Mesendoderm (in vitro differentiated cells): Measurements from ENCODE around the gene LAMA3.

Source experiments
- DNase-seq: peaks from one replicate; pipeline ENCODE4 v3.0.0; 2013
- H2AK5ac ChIP-seq: 2 replicates; pipeline ENCODE4 v1.6.1; 2013; ENCODE audit warnings: low read length, inconsistent platforms
- H2BK120ac ChIP-seq: 2 replicates; pipeline ENCODE4 v1.6.1; 2013; ENCODE audit warnings: low read depth, mild to moderate bottlenecking, low read length, moderate library complexity, mixed read lengths
- H2BK15ac ChIP-seq: replicated peaks from 2 replicates; pipeline ENCODE4 v1.6.1; 2013; ENCODE audit warnings: low read depth, mild to moderate bottlenecking, moderate library complexity
- H2BK5ac ChIP-seq: 2 replicates; pipeline ENCODE4 v1.6.1; 2013; ENCODE audit warnings: low read length, inconsistent platforms
- H3K18ac ChIP-seq: 2 replicates; pipeline ENCODE4 v1.6.1; 2013; ENCODE audit warnings: mild to moderate bottlenecking, low read length, mixed read lengths
- H3K23ac ChIP-seq: one replicate; pipeline ENCODE4 v1.6.1; 2013; ENCODE audit warnings: low read length
- H3K27ac ChIP-seq: 2 replicates; pipeline ENCODE4 v1.5.1; 2013; ENCODE audit warnings: low read depth, mild to moderate bottlenecking, inconsistent platforms, low read length, moderate library complexity
- H3K27me3 ChIP-seq: 2 replicates; pipeline ENCODE4 v1.6.1; 2013; ENCODE audit warnings: low read length, control low read depth, mild to moderate bottlenecking, inconsistent platforms; ENCODE audit not compliant: insufficient read depth, poor library complexity
- H3K36me3 ChIP-seq: 2 replicates; pipeline ENCODE4 v1.6.1; 2013; ENCODE audit warnings: low read length, inconsistent platforms; ENCODE audit not compliant: control insufficient read depth, insufficient read depth
- H3K4ac ChIP-seq: one replicate; pipeline ENCODE4 v1.6.1; 2013; ENCODE audit warnings: low read depth, mild to moderate bottlenecking, low read length, moderate library complexity
- H3K4me1 ChIP-seq: 2 replicates; pipeline ENCODE4 v1.6.1; 2013; ENCODE audit warnings: low read depth, low read length, inconsistent platforms; ENCODE audit not compliant: control insufficient read depth
- H3K4me2 ChIP-seq: 2 replicates; pipeline ENCODE4 v1.6.1; 2013; ENCODE audit warnings: low read length
- H3K4me3 ChIP-seq: 2 replicates; pipeline ENCODE4 v1.5.1; 2013; ENCODE audit warnings: mild to moderate bottlenecking, low read length
- H3K56ac ChIP-seq: one replicate; pipeline ENCODE4 v1.6.1; 2013; ENCODE audit warnings: low read length
- H3K79me1 ChIP-seq: 2 replicates; pipeline ENCODE4 v1.6.1; 2013; ENCODE audit warnings: low read length, inconsistent platforms
- H3K79me2 ChIP-seq: 2 replicates; pipeline ENCODE4 v1.6.1; 2013; ENCODE audit warnings: mild to moderate bottlenecking, low read length; ENCODE audit not compliant: control insufficient read depth, insufficient read depth
- H3K9ac ChIP-seq: 2 replicates; pipeline ENCODE4 v1.6.1; 2013; ENCODE audit warnings: low read length, inconsistent platforms
- H4K5ac ChIP-seq: one replicate; pipeline ENCODE4 v1.6.1; 2013; ENCODE audit warnings: low read length
- H4K8ac ChIP-seq: one replicate; pipeline ENCODE4 v1.6.1; 2013; ENCODE audit warnings: low read depth, mild to moderate bottlenecking, control low read depth, low read length, moderate library complexity
- WGBS: extraction: QIAGEN DNeasy Blood & Tissue Kit; methylation state at CpG from one replicate; pipeline ENCODE4 v1.1.7; 2013; ENCODE audit warnings: low lambda C conversion rate, missing lambda C conversion rate; ENCODE audit not compliant: insufficient coverage; ENCODE audit errors: extremely low coverage; 5-methylcytosine and 5-hydroxymethylcytosine counted together

The LAMA3 gene

GRCh38 chr18:23693846-23694245, 4.6 kb downstream of the LAMA3 start:
- Histone ChIP-seq H3K4me1 (peaks cover 2% of the 10 kb centered on the region), H3K79me1 (no peaks in the 10 kb centered on the region), H3K4ac (no peak overlapping the region), H3K27ac (no peak overlapping the region), H3K18ac (no peak overlapping the region), H2AK5ac (no peak overlapping the region), H2BK5ac (no peak overlapping the region), H4K8ac (no peak overlapping the region), H3K36me3 (no peaks in the 10 kb centered on the region), H3K4me3 (no peak overlapping the region), H3K56ac (no peak overlapping the region), H3K27me3 (peaks cover 14% of the 10 kb centered on the region), H3K23ac (no peak overlapping the region), H3K79me2 (no peaks in the 10 kb centered on the region), H2BK15ac (no peak overlapping the region), H3K9ac (no peak overlapping the region), H2BK120ac (no peak overlapping the region), H4K5ac (no peak overlapping the region), H3K4me2 (no peak overlapping the region)
- DNase-seq: no peak
- no CpG with 5 or more reads among the region's 2 CpGs for WGBS

- Histone ChIP-seq H3K27me3 (peaks cover 7% of the 10 kb centered on the region), H3K27ac (no peak overlapping the region), H2AK5ac (no peak overlapping the region), H3K23ac (no peak overlapping the region), H4K8ac (no peak overlapping the region), H4K5ac (no peak overlapping the region), H2BK15ac (no peak overlapping the region), H3K4me2 (no peak overlapping the region), H3K9ac (no peak overlapping the region), H3K18ac (no peak overlapping the region), H3K56ac (no peak overlapping the region), H3K79me2 (no peaks in the 10 kb centered on the region), H3K36me3 (no peaks in the 10 kb centered on the region), H3K4ac (no peak overlapping the region), H3K4me1 (peaks cover 2% of the 10 kb centered on the region), H3K4me3 (no peak overlapping the region), H2BK5ac (no peak overlapping the region), H3K79me1 (no peaks in the 10 kb centered on the region), H2BK120ac (no peak overlapping the region)
- no peak for DNase-seq
- no CpG with 5 or more reads among the region's 4 CpGs for WGBS
Measured at GRCh38 chr18:23694637-23695430, 5.6 kb downstream of the LAMA3 start.

- Histone ChIP-seq H3K56ac (no peak overlapping the region), H2AK5ac (no peak overlapping the region), H4K8ac (no peak overlapping the region), H4K5ac (no peak overlapping the region), H3K27me3 (no peaks in the 10 kb centered on the region), H3K4me3 (no peak overlapping the region), H3K4me1 (no peaks in the 10 kb centered on the region), H3K23ac (no peak overlapping the region), H2BK15ac (no peak overlapping the region), H2BK120ac (no peak overlapping the region), H3K79me2 (no peaks in the 10 kb centered on the region), H3K4me2 (no peak overlapping the region), H3K79me1 (no peaks in the 10 kb centered on the region), H3K18ac (no peak overlapping the region), H3K4ac (no peak overlapping the region), H3K9ac (no peak overlapping the region), H3K36me3 (no peaks in the 10 kb centered on the region), H3K27ac (no peak overlapping the region), H2BK5ac (no peak overlapping the region)
- no peak for DNase-seq
- WGBS: no CpG with 5 or more reads among the region's 2 CpGs
Measured at GRCh38 chr18:23701017-23701416, 11.8 kb downstream of the LAMA3 start.

GRCh38 chr18:23701544-23702064, 12.4 kb downstream of the LAMA3 start:
- Histone ChIP-seq H2BK5ac (no peak overlapping the region), H4K5ac (no peak overlapping the region), H3K4me2 (no peak overlapping the region), H2AK5ac (no peak overlapping the region), H4K8ac (no peak overlapping the region), H3K56ac (no peak overlapping the region), H3K27ac (no peak overlapping the region), H3K23ac (no peak overlapping the region), H3K4me3 (no peak overlapping the region), H3K27me3 (no peaks in the 10 kb centered on the region), H2BK120ac (no peak overlapping the region), H3K79me1 (no peaks in the 10 kb centered on the region), H2BK15ac (no peak overlapping the region), H3K36me3 (no peaks in the 10 kb centered on the region), H3K9ac (no peak overlapping the region), H3K18ac (no peak overlapping the region), H3K4ac (no peak overlapping the region), H3K79me2 (no peaks in the 10 kb centered on the region), H3K4me1 (no peaks in the 10 kb centered on the region)
- WGBS: no CpG with 5 or more reads among the region's 8 CpGs
- DNase-seq: no peak

GRCh38 chr18:23702606-23703005, 13.4 kb downstream of the LAMA3 start:
- Histone ChIP-seq H3K79me2 (no peaks in the 10 kb centered on the region), H3K36me3 (no peaks in the 10 kb centered on the region), H3K4me3 (no peak overlapping the region), H3K79me1 (no peaks in the 10 kb centered on the region), H2BK120ac (no peak overlapping the region), H3K4me2 (no peak overlapping the region), H3K27ac (no peak overlapping the region), H3K56ac (no peak overlapping the region), H4K5ac (no peak overlapping the region), H3K27me3 (no peaks in the 10 kb centered on the region), H4K8ac (no peak overlapping the region), H3K9ac (no peak overlapping the region), H2AK5ac (no peak overlapping the region), H3K18ac (no peak overlapping the region), H3K23ac (no peak overlapping the region), H3K4ac (no peak overlapping the region), H3K4me1 (no peaks in the 10 kb centered on the region), H2BK15ac (no peak overlapping the region), H2BK5ac (no peak overlapping the region)
- no CpG with 5 or more reads among the region's 4 CpGs for WGBS
- no peak for DNase-seq
